Trophoblast cell (in vitro differentiated cells and primary cell): Measurements from ENCODE around the gene RPS28.
"Not testable (repeated sequence)": the region's sequence is repeated elsewhere in the genome, so short reads cannot be mapped to it uniquely, and the experiment has no call there.

ENCODE experiments used
- DNase-seq, 2 donors: peaks; one replicate each; pipeline ENCODE4 v3.0.0-alpha.2; 2016
- H2AFZ ChIP-seq: 2 replicates; pipeline ENCODE4 v1.6.1; 2013; ENCODE audit warnings: low read length, moderate library complexity, mild to moderate bottlenecking; ENCODE audit not compliant: insufficient read depth, poor library complexity
- H2AK5ac ChIP-seq: 2 replicates; pipeline ENCODE4 v1.6.1; 2013; ENCODE audit warnings: mild to moderate bottlenecking, low read length
- H2BK120ac ChIP-seq: 2 replicates; pipeline ENCODE4 v1.6.1; 2013; ENCODE audit warnings: low read length, mild to moderate bottlenecking, moderate library complexity; ENCODE audit not compliant: insufficient read depth, poor library complexity
- H2BK12ac ChIP-seq: 2 replicates; pipeline ENCODE4 v1.6.1; 2013; ENCODE audit warnings: mild to moderate bottlenecking, low read length, moderate library complexity
- H2BK5ac ChIP-seq: 2 replicates; pipeline ENCODE4 v1.6.1; 2013; ENCODE audit warnings: low read length, low read depth, moderate library complexity, mild to moderate bottlenecking; ENCODE audit not compliant: poor library complexity
- H3K14ac ChIP-seq: 2 replicates; pipeline ENCODE4 v1.6.1; 2013; ENCODE audit warnings: mild to moderate bottlenecking, low read length
- H3K18ac ChIP-seq: 2 replicates; pipeline ENCODE4 v1.6.1; 2013; ENCODE audit warnings: mild to moderate bottlenecking, low read length
- H3K23ac ChIP-seq: 2 replicates; pipeline ENCODE4 v1.6.1; 2013; ENCODE audit warnings: low read length
- H3K27ac ChIP-seq: 2 replicates; pipeline ENCODE4 v1.5.1; 2013; ENCODE audit warnings: low read depth, mild to moderate bottlenecking, inconsistent platforms, low read length, moderate library complexity
- H3K27me3 ChIP-seq: 2 replicates; pipeline ENCODE4 v1.6.1; 2013; ENCODE audit warnings: inconsistent platforms, mild to moderate bottlenecking, low read length, moderate library complexity; ENCODE audit not compliant: insufficient read depth
- H3K36me3 ChIP-seq, 2 experiments: 1 replicate in 1 of 2; 2 replicates in 1 of 2; pipeline ENCODE4 v1.6.1; 2013; ENCODE audit warnings: low read length in 2 of 2, mild to moderate bottlenecking in 2 of 2, moderate library complexity in 1 of 2; ENCODE audit not compliant: insufficient read depth in 2 of 2, control insufficient read depth in 1 of 2
- H3K4ac ChIP-seq: 2 replicates; pipeline ENCODE4 v1.6.1; 2013; ENCODE audit warnings: low read depth, mild to moderate bottlenecking, low read length, moderate library complexity
- H3K4me1 ChIP-seq, 2 experiments: 1 replicate in 1 of 2; 2 replicates in 1 of 2; pipeline ENCODE4 v1.6.1; 2013; ENCODE audit warnings: low read length in 2 of 2, mild to moderate bottlenecking in 2 of 2, moderate library complexity in 1 of 2; ENCODE audit not compliant: insufficient read depth in 2 of 2, control insufficient read depth in 1 of 2
- H3K4me2 ChIP-seq: 2 replicates; pipeline ENCODE4 v1.6.1; 2013; ENCODE audit warnings: inconsistent platforms, mild to moderate bottlenecking, low read length, moderate library complexity
- H3K4me3 ChIP-seq: 2 replicates; pipeline ENCODE4 v1.5.1; 2013; ENCODE audit warnings: mild to moderate bottlenecking, low read depth, low read length, inconsistent platforms
- H3K79me1 ChIP-seq: one replicate; pipeline ENCODE4 v1.6.1; 2013; ENCODE audit warnings: low read length
- H3K79me2 ChIP-seq: 2 replicates; pipeline ENCODE4 v1.6.1; 2013; ENCODE audit warnings: low read length, mild to moderate bottlenecking; ENCODE audit not compliant: control insufficient read depth, insufficient read depth, poor library complexity
- H3K9ac ChIP-seq: 2 replicates; pipeline ENCODE4 v1.6.1; 2013; ENCODE audit warnings: mild to moderate bottlenecking, low read length
- H3K9me3 ChIP-seq: 2 replicates; pipeline ENCODE4 v1.6.1; 2013; ENCODE audit warnings: low read depth, mild to moderate bottlenecking, control low read depth, inconsistent platforms, low read length; ENCODE audit not compliant: insufficient read depth
- H4K12ac ChIP-seq: 2 replicates; pipeline ENCODE4 v1.6.1; 2013; ENCODE audit warnings: low read depth, mild to moderate bottlenecking, low read length, moderate library complexity
- H4K8ac ChIP-seq: 2 replicates; pipeline ENCODE4 v1.6.1; 2013; ENCODE audit warnings: low read depth, mild to moderate bottlenecking, low read length, moderate library complexity
- H4K91ac ChIP-seq: one replicate; pipeline ENCODE4 v1.6.1; 2013; ENCODE audit warnings: low read depth, mild to moderate bottlenecking, low read length, moderate library complexity
- WGBS: extraction: QIAGEN DNeasy Blood & Tissue Kit; methylation state at CpG from one replicate; pipeline ENCODE4 v1.1.7; 2013; ENCODE audit warnings: missing lambda C conversion rate; ENCODE audit not compliant: insufficient read length, insufficient coverage; ENCODE audit errors: extremely low coverage; 5-methylcytosine and 5-hydroxymethylcytosine counted together

The RPS28 gene

GRCh38 chr19:8338835-8339234, 17.5 kb downstream of the RPS28 start:
- peaks cover 31% of the 10 kb centered on the region for H3K27me3 ChIP-seq
- H2AFZ ChIP-seq: no peak overlapping the region
- peaks cover 5% of the 10 kb centered on the region for H3K79me1 ChIP-seq
- no peak overlapping the region for H3K14ac ChIP-seq
- no CpG with 5 or more reads among the region's 6 CpGs for WGBS
- H4K12ac ChIP-seq: no peak overlapping the region
- no peak overlapping the region for H3K23ac ChIP-seq
- no peak overlapping the region for H2BK120ac ChIP-seq
- H3K9me3 ChIP-seq: no peaks in the 10 kb centered on the region
- H3K27ac ChIP-seq: no peak overlapping the region
- H2BK12ac ChIP-seq: no peak overlapping the region
- H4K91ac ChIP-seq: no peak overlapping the region
- H2AK5ac ChIP-seq: no peak overlapping the region
- H3K4me3 ChIP-seq: no peak overlapping the region
- H3K4me1 ChIP-seq: peaks cover 15 to 16% of the 10 kb centered on the region in 2 experiments
- no peak overlapping the region for H3K9ac ChIP-seq
- no peak for DNase-seq
- H3K18ac ChIP-seq: no peak overlapping the region
- H3K4me2 ChIP-seq: no peak overlapping the region
- H4K8ac ChIP-seq: no peak overlapping the region
- H3K79me2 ChIP-seq: peaks cover 3% of the 10 kb centered on the region
- no peaks in the 10 kb centered on the region for H3K36me3 ChIP-seq
- H2BK5ac ChIP-seq: no peak overlapping the region
- no peak overlapping the region for H3K4ac ChIP-seq

DNA sequence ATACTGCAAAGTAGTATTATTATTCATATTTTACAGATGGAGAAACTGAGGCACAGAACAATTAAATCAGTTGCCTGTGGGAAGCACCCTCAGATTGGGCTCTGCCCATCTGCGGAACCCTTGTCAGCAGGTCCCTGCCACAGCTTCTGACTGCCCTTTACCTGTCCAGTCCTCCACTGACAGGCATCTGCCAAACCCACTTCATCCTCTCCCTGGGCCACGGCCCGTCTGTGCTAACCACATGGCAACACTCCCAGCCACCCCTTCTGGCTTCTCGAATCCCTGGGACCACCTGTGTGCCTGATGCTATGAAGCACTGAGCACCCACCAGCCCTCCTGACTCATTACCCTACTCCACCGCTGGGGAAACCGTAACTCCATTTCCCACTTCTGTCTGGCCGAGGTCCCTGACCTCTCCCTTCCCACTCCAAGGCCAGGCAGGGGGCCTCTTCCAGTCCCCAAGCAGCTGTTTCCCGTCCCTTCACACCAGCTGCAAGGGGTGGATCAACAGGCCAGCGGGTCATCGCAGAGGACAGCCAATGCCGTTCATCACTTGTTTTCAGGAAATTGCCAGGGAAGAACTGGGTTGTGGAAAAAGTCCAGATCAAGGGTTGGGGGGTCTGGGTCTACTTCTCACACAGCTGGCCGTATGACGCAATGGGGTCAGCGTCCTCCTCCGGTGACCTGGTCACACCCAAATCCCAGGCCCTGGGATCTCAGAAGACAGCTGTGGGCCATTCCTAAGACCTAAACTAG, 19.2 kb downstream of the RPS28 start:
- Histone ChIP-seq H2AFZ (no peak overlapping the region), H2BK12ac (no peak overlapping the region), H2BK120ac (no peak overlapping the region), H3K27ac (no peak overlapping the region), H3K36me3 (no peaks in the 10 kb centered on the region), H3K4me2 (no peak overlapping the region), H3K9me3 (no peaks in the 10 kb centered on the region), H2BK5ac (no peak overlapping the region), H3K79me1 (peaks cover 3% of the 10 kb centered on the region), H3K18ac (no peak overlapping the region), H3K9ac (no peak overlapping the region), H4K12ac (no peak overlapping the region), H3K4ac (no peak overlapping the region), H4K8ac (no peak overlapping the region), H4K91ac (no peak overlapping the region), H3K4me3 (no peak overlapping the region), H3K14ac (no peak overlapping the region), H3K27me3 (peaks cover 14% of the 10 kb centered on the region), H2AK5ac (no peak overlapping the region), H3K4me1 (peaks cover 4 to 5% of the 10 kb centered on the region in 2 experiments), H3K79me2 (peaks cover 3% of the 10 kb centered on the region), H3K23ac (no peak overlapping the region)
- no CpG with 5 or more reads among the region's 15 CpGs for WGBS
- DNase-seq: no peak

- not testable (repeated sequence) for H3K18ac ChIP-seq, H3K4ac ChIP-seq, H2AK5ac ChIP-seq, H4K8ac ChIP-seq, H3K4me1 ChIP-seq, H3K79me2 ChIP-seq, H2AFZ ChIP-seq, H3K23ac ChIP-seq, H3K27me3 ChIP-seq, H3K9me3 ChIP-seq, H2BK12ac ChIP-seq, H4K12ac ChIP-seq, H3K79me1 ChIP-seq, H3K27ac ChIP-seq, H3K36me3 ChIP-seq, H2BK120ac ChIP-seq, H3K14ac ChIP-seq, H3K4me2 ChIP-seq, DNase-seq, H4K91ac ChIP-seq, H3K9ac ChIP-seq, H2BK5ac ChIP-seq, H3K4me3 ChIP-seq
- no CpG with 5 or more reads among the region's 4 CpGs for WGBS
These were observed 20.2 kb downstream of the RPS28 start for GRCh38 chr19:8341504-8341903.

DNA sequence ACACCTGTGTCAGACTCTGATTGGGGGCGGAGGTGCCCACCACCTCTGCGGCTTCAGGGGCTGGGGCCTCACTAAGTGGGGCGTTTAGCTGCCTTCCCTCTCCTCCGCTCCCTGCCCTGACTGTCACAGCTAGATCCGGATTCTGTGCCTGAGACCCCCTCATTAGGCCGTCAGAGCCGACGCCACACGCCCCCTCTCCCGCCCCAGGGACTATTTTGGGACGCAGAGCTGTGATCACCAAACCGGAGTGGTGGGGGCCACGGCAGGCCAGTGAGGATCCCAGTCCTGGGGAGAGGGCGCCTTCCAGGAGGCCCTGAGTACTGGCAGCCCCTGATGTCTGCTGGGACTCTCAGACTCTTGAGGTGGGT, 21.0 kb downstream of the RPS28 start:
- Histone ChIP-seq H2AFZ (no peak overlapping the region), H2BK5ac (no peak overlapping the region), H2BK120ac (no peak overlapping the region), H3K4me2 (no peak overlapping the region), H3K4ac (no peak overlapping the region), H3K36me3 (no peaks in the 10 kb centered on the region), H3K23ac (no peak overlapping the region), H4K91ac (no peak overlapping the region), H3K4me3 (no peak overlapping the region), H4K12ac (no peak overlapping the region), H3K9me3 (no peaks in the 10 kb centered on the region), H3K79me2 (peaks cover 3% of the 10 kb centered on the region), H3K79me1 (peaks cover 3% of the 10 kb centered on the region), H2BK12ac (no peak overlapping the region), H2AK5ac (no peak overlapping the region), H3K14ac (no peak overlapping the region), H4K8ac (no peak overlapping the region), H3K27ac (no peak overlapping the region), H3K4me1 (peaks cover 4 to 5% of the 10 kb centered on the region in 2 experiments), H3K18ac (no peak overlapping the region), H3K9ac (no peak overlapping the region), H3K27me3 (peaks cover 8% of the 10 kb centered on the region)
- WGBS: no CpG with 5 or more reads among the region's 14 CpGs
- DNase-seq: no peak
